K562 (cell line): Measurements from ENCODE around the gene UBE2J2.

Experiments
- HNRNPUL1 ChIP-seq: fragments of 200-400 bp; formaldehyde crosslinking; IDR thresholded peaks from 2 replicates; pipeline ENCODE4 v1.6.1; 2017; ENCODE audit warnings: low read length
- POLR2A ChIP-seq: fragments of 450-650 bp; conservative IDR thresholded peaks from 2 replicates; pipeline ENCODE4 v1.6.1; 2016
- TF ChIP-seq, protein P1 (sequence below), 3 experiments: IDR thresholded peaks in 2 of 3; conservative IDR thresholded peaks in 1 of 3; 2 replicates each; pipeline ENCODE4 v1.5.1; 2011 to 2012; ENCODE audit warnings: low read length in 3 of 3, mild to moderate bottlenecking in 3 of 3, control low read depth in 2 of 3, improper control_type of control experiment in 1 of 3, inconsistent platforms in 1 of 3, low read depth in 1 of 3, mixed read lengths in 1 of 3, moderate library complexity in 1 of 3; ENCODE audit not compliant: insufficient read depth in 2 of 3

GRCh38 chr1:1250786-1251284, 22.8 kb downstream of the UBE2J2 start:
- TF ChIP-seq, protein P1, sequence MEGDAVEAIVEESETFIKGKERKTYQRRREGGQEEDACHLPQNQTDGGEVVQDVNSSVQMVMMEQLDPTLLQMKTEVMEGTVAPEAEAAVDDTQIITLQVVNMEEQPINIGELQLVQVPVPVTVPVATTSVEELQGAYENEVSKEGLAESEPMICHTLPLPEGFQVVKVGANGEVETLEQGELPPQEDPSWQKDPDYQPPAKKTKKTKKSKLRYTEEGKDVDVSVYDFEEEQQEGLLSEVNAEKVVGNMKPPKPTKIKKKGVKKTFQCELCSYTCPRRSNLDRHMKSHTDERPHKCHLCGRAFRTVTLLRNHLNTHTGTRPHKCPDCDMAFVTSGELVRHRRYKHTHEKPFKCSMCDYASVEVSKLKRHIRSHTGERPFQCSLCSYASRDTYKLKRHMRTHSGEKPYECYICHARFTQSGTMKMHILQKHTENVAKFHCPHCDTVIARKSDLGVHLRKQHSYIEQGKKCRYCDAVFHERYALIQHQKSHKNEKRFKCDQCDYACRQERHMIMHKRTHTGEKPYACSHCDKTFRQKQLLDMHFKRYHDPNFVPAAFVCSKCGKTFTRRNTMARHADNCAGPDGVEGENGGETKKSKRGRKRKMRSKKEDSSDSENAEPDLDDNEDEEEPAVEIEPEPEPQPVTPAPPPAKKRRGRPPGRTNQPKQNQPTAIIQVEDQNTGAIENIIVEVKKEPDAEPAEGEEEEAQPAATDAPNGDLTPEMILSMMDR (IDR thresholded peaks at IDR 0.05 in 2 of 3, conservative IDR thresholded peaks at IDR 0.05 in 1 of 3; ENCODE audit: insufficient read depth in 2 of 3, low read depth in 1 of 3, low read length in 3 of 3), result no peak
- TF ChIP-seq POLR2A (no peak), HNRNPUL1 (no peak)
